ENCODE results near the gene SLC39A13.
A peak's percentile ranks its signal among the peaks of the same experiment; 100 is the strongest.

The SLC39A13 gene

DNA sequence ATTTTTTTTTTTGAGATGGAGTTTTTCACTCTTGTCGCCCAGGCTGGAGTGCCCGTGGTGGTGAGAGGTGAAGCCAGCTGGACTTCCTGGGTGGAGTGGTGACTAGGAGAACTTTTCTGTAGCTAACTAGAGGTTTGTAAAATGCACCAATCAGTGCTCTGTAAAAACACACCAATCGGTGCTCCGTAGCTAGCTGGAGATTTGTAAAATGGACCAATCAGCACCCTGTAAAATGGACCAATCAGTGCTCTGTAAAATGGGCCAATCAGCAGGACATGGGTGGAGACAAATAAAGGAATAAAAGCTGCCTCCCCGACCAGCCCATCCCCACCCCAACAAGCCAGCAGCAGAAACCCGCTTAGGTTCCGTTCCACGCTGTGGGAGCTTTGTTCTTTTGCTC, 45.0 kb downstream of the SLC39A13 start:
- DNase-seq (ENCODE audit: low spot score): no peak

DNA sequence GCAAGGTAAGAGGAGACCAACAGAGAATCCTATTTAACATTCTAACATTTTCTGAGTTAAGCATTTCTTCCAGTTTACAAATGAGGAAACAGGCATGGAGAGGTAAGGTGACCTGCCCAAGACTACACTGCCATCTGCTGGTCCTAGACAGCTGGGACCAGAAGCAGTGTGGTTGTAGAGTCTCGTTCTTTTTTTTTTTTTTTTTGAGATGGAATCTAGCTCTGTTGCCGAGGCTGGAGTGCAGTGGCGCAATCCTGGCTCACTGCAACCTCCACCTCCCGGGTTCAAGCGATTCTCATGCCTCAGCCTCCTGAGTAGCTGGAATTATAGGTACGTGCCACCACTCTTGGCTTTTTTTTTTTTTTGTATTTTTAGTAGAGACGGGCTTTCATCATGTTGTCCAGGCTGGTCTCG, 45.9 kb downstream of the SLC39A13 start:
- peak; percentile 68 for DNase-seq (ENCODE audit: low spot score)

- DNase-seq (ENCODE audit: low spot score): no peak
Measured at GRCh38 chr11:47460571-47461235, 52.3 kb downstream of the SLC39A13 start.

DNA sequence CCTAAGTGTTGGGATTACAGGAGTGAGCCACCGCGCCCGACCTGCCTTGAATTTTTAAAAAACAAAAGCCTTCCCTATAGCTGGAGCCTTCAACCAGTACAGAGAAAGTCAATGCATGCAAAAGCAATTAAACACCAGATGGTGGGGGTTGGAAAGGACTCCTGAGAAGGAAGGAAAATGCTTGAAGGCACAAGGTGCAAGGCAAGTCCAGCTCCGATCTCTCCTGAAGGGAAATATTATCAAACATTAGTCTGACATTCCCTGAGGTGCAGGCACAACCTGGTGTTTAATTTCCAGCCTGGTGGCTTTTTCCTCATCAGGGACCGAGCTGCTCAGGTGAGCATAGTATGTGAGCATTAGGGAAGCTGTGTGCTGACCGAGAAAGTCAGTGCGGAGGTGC, 53.5 kb downstream of the SLC39A13 start:
- DNase-seq (ENCODE audit: low spot score): no peak

DNA sequence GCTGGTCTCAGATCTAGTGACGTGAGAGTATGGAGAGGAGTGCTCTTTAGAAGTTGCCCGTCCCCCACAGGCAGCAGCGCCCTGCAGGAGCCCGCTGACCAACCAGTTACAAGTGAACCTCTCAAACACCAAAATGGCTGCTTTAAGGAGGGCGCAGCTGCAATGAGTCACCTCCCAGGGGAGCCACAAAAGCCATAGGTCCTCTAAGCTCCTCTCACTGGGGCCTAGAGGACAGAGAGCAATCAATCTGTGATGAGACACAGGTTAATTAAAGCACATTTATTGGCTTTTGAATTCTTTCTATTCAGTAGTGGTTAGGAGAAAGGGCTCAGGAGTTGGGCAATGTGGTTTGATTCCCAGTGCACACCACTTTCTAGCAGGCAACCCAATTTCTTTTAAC, 56.1 kb downstream of the SLC39A13 start:
- DNase-seq (ENCODE audit: low spot score): no peak
